Measurements from ENCODE around the gene GABARAP.

The GABARAP gene

DNA sequence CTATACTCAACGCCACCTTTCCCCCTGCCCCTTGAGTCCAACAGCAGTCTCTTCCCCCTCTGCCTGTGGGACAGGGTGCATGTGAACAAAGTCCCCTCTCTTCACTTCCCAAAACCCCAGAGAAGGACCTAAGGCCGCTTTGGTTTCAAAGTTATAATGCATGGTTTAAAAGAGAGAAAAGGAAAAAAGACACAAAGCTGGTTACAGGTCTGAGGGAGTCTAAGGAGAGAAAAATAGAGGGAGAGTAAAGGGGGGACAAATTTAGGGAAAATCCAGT lies 1.1 kb upstream of the GABARAP start:
- Histone ChIP-seq H3K14ac (ENCODE audit: low read length) (peak overlapping the region; percentile 41), H3K4me1 (ENCODE audit: control insufficient read depth in 1 of 2, insufficient read depth in 2 of 2, low read length in 2 of 2) (peaks cover 10 to 12% of the 10 kb centered on the region in 2 experiments), H2AFZ (ENCODE audit: insufficient read depth, low read length, poor library complexity) (peak overlapping the region; percentile 20), H2BK12ac (ENCODE audit: low read length) (no peak overlapping the region), H3K27me3 (ENCODE audit: insufficient read depth, low read length) (no peaks in the 10 kb centered on the region), H3K9me3 (ENCODE audit: insufficient read depth, low read depth, low read length) (peaks cover 2% of the 10 kb centered on the region), H3K4me3 (ENCODE audit: low read depth, low read length) (peak overlapping the region; percentile 66), H3K23ac (ENCODE audit: low read length) (no peak overlapping the region), H3K9ac (ENCODE audit: low read length) (peak overlapping the region; percentile 55), H3K79me1 (ENCODE audit: low read length) (peaks cover 22% of the 10 kb centered on the region), H2AK5ac (ENCODE audit: low read length) (peak overlapping the region; percentile 81), H3K4ac (ENCODE audit: low read depth, low read length) (peak overlapping the region; percentile 38), H4K12ac (ENCODE audit: low read depth, low read length) (peak overlapping the region; percentile 79), H2BK5ac (ENCODE audit: low read depth, low read length, poor library complexity) (peak overlapping the region; percentile 55), H3K4me2 (ENCODE audit: low read length) (peak overlapping the region; percentile 71), H4K91ac (ENCODE audit: low read depth, low read length) (peak overlapping the region; percentile 46), H3K18ac (ENCODE audit: low read length) (peak overlapping the region; percentile 42), H3K36me3 (ENCODE audit: control insufficient read depth in 1 of 2, insufficient read depth in 2 of 2, low read length in 2 of 2) (peaks cover 20 to 36% of the 10 kb centered on the region in 2 experiments), H4K8ac (ENCODE audit: low read depth, low read length) (peak overlapping the region; percentile 82), H3K79me2 (ENCODE audit: control insufficient read depth, insufficient read depth, low read length, poor library complexity) (peaks cover 17% of the 10 kb centered on the region), H3K27ac (ENCODE audit: low read depth, low read length) (peak overlapping the region; percentile 99), H2BK120ac (ENCODE audit: insufficient read depth, low read length, poor library complexity) (peak overlapping the region; percentile 8)
- WGBS (ENCODE audit: extremely low coverage, insufficient coverage, insufficient read length), result no CpG with 5 or more reads among the region's 2 CpGs
- DNase-seq, result no peak

- Histone ChIP-seq H2BK12ac (ENCODE audit: low read length) (no peak overlapping the region), H3K79me1 (ENCODE audit: low read length) (peaks cover 24% of the 10 kb centered on the region), H4K12ac (ENCODE audit: low read depth, low read length) (peak overlapping the region; percentile 79), H2AFZ (ENCODE audit: insufficient read depth, low read length, poor library complexity) (peak overlapping the region; percentile 48), H3K4me3 (ENCODE audit: low read depth, low read length) (peak overlapping the region; percentile 94), H4K8ac (ENCODE audit: low read depth, low read length) (peak overlapping the region; percentile 89), H3K4ac (ENCODE audit: low read depth, low read length) (peak overlapping the region; percentile 38), H3K27ac (ENCODE audit: low read depth, low read length) (peak overlapping the region; percentile 99), H2BK5ac (ENCODE audit: low read depth, low read length, poor library complexity) (peak overlapping the region; percentile 95), H3K23ac (ENCODE audit: low read length) (no peak overlapping the region), H3K9me3 (ENCODE audit: insufficient read depth, low read depth, low read length) (peaks cover 2% of the 10 kb centered on the region), H4K91ac (ENCODE audit: low read depth, low read length) (peak overlapping the region; percentile 88), H3K4me1 (ENCODE audit: control insufficient read depth in 1 of 2, insufficient read depth in 2 of 2, low read length in 2 of 2) (peaks cover 10 to 12% of the 10 kb centered on the region in 2 experiments), H3K14ac (ENCODE audit: low read length) (peak overlapping the region; percentile 82), H2BK120ac (ENCODE audit: insufficient read depth, low read length, poor library complexity) (peak overlapping the region; percentile 70), H3K36me3 (ENCODE audit: control insufficient read depth in 1 of 2, insufficient read depth in 2 of 2, low read length in 2 of 2) (peaks cover 20 to 36% of the 10 kb centered on the region in 2 experiments), H3K18ac (ENCODE audit: low read length) (peak overlapping the region; percentile 50), H3K4me2 (ENCODE audit: low read length) (peak overlapping the region; percentile 71), H3K9ac (ENCODE audit: low read length) (peak overlapping the region; percentile 80), H3K27me3 (ENCODE audit: insufficient read depth, low read length) (no peaks in the 10 kb centered on the region), H3K79me2 (ENCODE audit: control insufficient read depth, insufficient read depth, low read length, poor library complexity) (peaks cover 19% of the 10 kb centered on the region), H2AK5ac (ENCODE audit: low read length) (peak overlapping the region; percentile 81)
- DNase-seq, result peak; percentile 93 to 97
- WGBS (ENCODE audit: extremely low coverage, insufficient coverage, insufficient read length), result no CpG with 5 or more reads among the region's 49 CpGs
These were observed 636 bp upstream of the GABARAP start for GRCh38 chr17:7242717-7243452.

- Histone ChIP-seq H3K27me3 (ENCODE audit: insufficient read depth, low read length) (no peaks in the 10 kb centered on the region), H3K23ac (ENCODE audit: low read length) (no peak overlapping the region), H3K4me3 (ENCODE audit: low read depth, low read length) (peak overlapping the region; percentile 94), H2BK5ac (ENCODE audit: low read depth, low read length, poor library complexity) (peak overlapping the region; percentile 29), H4K8ac (ENCODE audit: low read depth, low read length) (no peak overlapping the region), H2AFZ (ENCODE audit: insufficient read depth, low read length, poor library complexity) (no peak overlapping the region), H3K4me1 (ENCODE audit: control insufficient read depth in 1 of 2, insufficient read depth in 2 of 2, low read length in 2 of 2) (peaks cover 12 to 14% of the 10 kb centered on the region in 2 experiments), H3K9ac (ENCODE audit: low read length) (peak overlapping the region; percentile 42), H3K9me3 (ENCODE audit: insufficient read depth, low read depth, low read length) (peaks cover 2% of the 10 kb centered on the region), H4K12ac (ENCODE audit: low read depth, low read length) (no peak overlapping the region), H3K27ac (ENCODE audit: low read depth, low read length) (peak overlapping the region; percentile 99), H2AK5ac (ENCODE audit: low read length) (peak overlapping the region; percentile 15), H3K4me2 (ENCODE audit: low read length) (peak overlapping the region; percentile 92), H3K36me3 (ENCODE audit: control insufficient read depth in 1 of 2, insufficient read depth in 2 of 2, low read length in 2 of 2) (peaks cover 24 to 38% of the 10 kb centered on the region in 2 experiments), H3K14ac (ENCODE audit: low read length) (no peak overlapping the region), H4K91ac (ENCODE audit: low read depth, low read length) (peak overlapping the region; percentile 53), H2BK120ac (ENCODE audit: insufficient read depth, low read length, poor library complexity) (no peak overlapping the region), H3K4ac (ENCODE audit: low read depth, low read length) (peak overlapping the region; percentile 57), H3K18ac (ENCODE audit: low read length) (no peak overlapping the region), H2BK12ac (ENCODE audit: low read length) (no peak overlapping the region), H3K79me1 (ENCODE audit: low read length) (peaks cover 27% of the 10 kb centered on the region), H3K79me2 (ENCODE audit: control insufficient read depth, insufficient read depth, low read length, poor library complexity) (peaks cover 23% of the 10 kb centered on the region)
- no CpG with 5 or more reads among the region's 9 CpGs for WGBS (ENCODE audit: extremely low coverage, insufficient coverage, insufficient read length)
- no peak for DNase-seq
These were observed 1.0 kb downstream of the GABARAP start for GRCh38 chr17:7241090-7241733.

GRCh38 chr17:7240375-7240774 lies 1.9 kb downstream of the GABARAP start:
- Histone ChIP-seq H3K14ac (ENCODE audit: low read length) (no peak overlapping the region), H3K36me3 (ENCODE audit: control insufficient read depth in 1 of 2, insufficient read depth in 2 of 2, low read length in 2 of 2) (peaks cover 27 to 41% of the 10 kb centered on the region in 2 experiments), H2AK5ac (ENCODE audit: low read length) (no peak overlapping the region), H3K9me3 (ENCODE audit: insufficient read depth, low read depth, low read length) (peaks cover 4% of the 10 kb centered on the region), H3K9ac (ENCODE audit: low read length) (no peak overlapping the region), H2BK12ac (ENCODE audit: low read length) (no peak overlapping the region), H2AFZ (ENCODE audit: insufficient read depth, low read length, poor library complexity) (no peak overlapping the region), H3K4ac (ENCODE audit: low read depth, low read length) (peak overlapping the region; percentile 44), H3K79me1 (ENCODE audit: low read length) (peaks cover 27% of the 10 kb centered on the region), H2BK5ac (ENCODE audit: low read depth, low read length, poor library complexity) (no peak overlapping the region), H3K18ac (ENCODE audit: low read length) (no peak overlapping the region), H3K27me3 (ENCODE audit: insufficient read depth, low read length) (no peaks in the 10 kb centered on the region), H4K91ac (ENCODE audit: low read depth, low read length) (no peak overlapping the region), H3K27ac (ENCODE audit: low read depth, low read length) (no peak overlapping the region), H4K12ac (ENCODE audit: low read depth, low read length) (no peak overlapping the region), H3K79me2 (ENCODE audit: control insufficient read depth, insufficient read depth, low read length, poor library complexity) (peaks cover 26% of the 10 kb centered on the region), H3K4me1 (ENCODE audit: control insufficient read depth in 1 of 2, insufficient read depth in 2 of 2, low read length in 2 of 2) (peaks cover 16 to 21% of the 10 kb centered on the region in 2 experiments), H3K4me2 (ENCODE audit: low read length) (peak overlapping the region; percentile 92), H3K4me3 (ENCODE audit: low read depth, low read length) (no peak overlapping the region), H4K8ac (ENCODE audit: low read depth, low read length) (no peak overlapping the region), H2BK120ac (ENCODE audit: insufficient read depth, low read length, poor library complexity) (no peak overlapping the region), H3K23ac (ENCODE audit: low read length) (no peak overlapping the region)
- no CpG with 5 or more reads among the region's 4 CpGs for WGBS (ENCODE audit: extremely low coverage, insufficient coverage, insufficient read length)
- no peak for DNase-seq
